Gastrocnemius medialis (tissue), 4 donors: ENCODE measurements around the gene FAM89A. TPM values are rescaled to one million over a fixed set of nuclear protein-coding genes. Genes with fewer than 3 reads are reported as not detected.

ENCODE experiments used
- ATAC-seq, 2 donors: fragments of 150-250 bp; one replicate each; pipeline ENCODE4 v1.9.1; 2016
- DNase-seq, 2 donors: peaks; one replicate each; pipeline ENCODE4 v3.0.0-alpha.2; 2019
- H3K27ac ChIP-seq, 4 donors: fragments of 200-600 bp; sonication (generic); 1 replicate in 1 of 4; 2 replicates in 3 of 4; pipeline ENCODE4 v1.5.1; 2016 to 2018; ENCODE audit warnings: mild to moderate bottlenecking in 2 of 4, moderate library complexity in 1 of 4
- H3K27me3 ChIP-seq, 3 donors: fragments of 200-600 bp; sonication (generic) in 2 of 3; 1 replicate in 1 of 3; 2 replicates in 2 of 3; pipeline versions ENCODE4 v1.5.1 to v1.6.0; 2016 to 2019; ENCODE audit warnings: mild to moderate bottlenecking in 1 of 3, moderate library complexity in 1 of 3
- H3K36me3 ChIP-seq, 2 donors: fragments of 200-600 bp; sonication (generic) in 1 of 2; one replicate each; pipeline ENCODE4 v1.5.1; 2017 to 2018
- H3K4me1 ChIP-seq, 2 donors: fragments of 200-600 bp; sonication (generic) in 1 of 2; one replicate each; pipeline ENCODE4 v1.5.1; 2016 to 2017; ENCODE audit warnings: mild to moderate bottlenecking in 2 of 2
- H3K4me3 ChIP-seq, 4 donors: fragments of 200-600 bp; sonication (generic) in 3 of 4; 1 replicate in 1 of 4; 2 replicates in 3 of 4; pipeline ENCODE4 v1.5.1; 2016 to 2019; ENCODE audit warnings: mild to moderate bottlenecking in 2 of 4
- H3K9me3 ChIP-seq, 3 donors: fragments of 200-600 bp; sonication (generic) in 2 of 3; 1 replicate in 1 of 3; 2 replicates in 2 of 3; pipeline ENCODE4 v1.5.1; 2016 to 2019
- CTCF ChIP-seq, 5 experiments: fragments of 450-650 bp in 3 of 5; fragments of 200-600 bp in 2 of 5; sonication (generic) in 2 of 5; IDR thresholded peaks in 4 of 5; conservative IDR thresholded peaks in 1 of 5; 1 replicate in 4 of 5; 2 replicates in 1 of 5; pipeline ENCODE4 v1.5.1; 2016 to 2019; ENCODE audit warnings: antibody characterized with exemption in 5 of 5, mild to moderate bottlenecking in 3 of 5, moderate library complexity in 3 of 5
- POLR2A ChIP-seq, 2 donors: fragments of 450-650 bp; IDR thresholded peaks; one replicate each; pipeline ENCODE4 v1.6.1; 2017; ENCODE audit warnings: antibody characterized with exemption in 2 of 2, mild to moderate bottlenecking in 2 of 2, moderate library complexity in 2 of 2
- in situ Hi-C, 4 donors: fragments of 200-750 bp; cut with MboI; loops; one replicate each; pipeline versions ENCODE4 v1.15.0 to v1.8.0; 2017; ENCODE audit warnings: low sequenced_read_pairs in 4 of 4
- intact Hi-C: fragments of 100-400 bp; cut with DNase I; formaldehyde crosslinking; loops from one replicate; pipeline ENCODE4 v1.15.1; 2023; ENCODE audit warnings: low total_unique reads
- total RNA-seq, 4 donors: library from RNA; depleted of rRNA; stranded (reverse); fragments of >200 nt; gene quantifications; one replicate each; pipeline versions ENCODE4 v1.1.0 to v1.2.3, GENCODE V29; 2016

The FAM89A gene
- total RNA-seq, 4 donors from 2014 or later = 2.1 to 8.6 (median 5.3) TPM

DNA sequence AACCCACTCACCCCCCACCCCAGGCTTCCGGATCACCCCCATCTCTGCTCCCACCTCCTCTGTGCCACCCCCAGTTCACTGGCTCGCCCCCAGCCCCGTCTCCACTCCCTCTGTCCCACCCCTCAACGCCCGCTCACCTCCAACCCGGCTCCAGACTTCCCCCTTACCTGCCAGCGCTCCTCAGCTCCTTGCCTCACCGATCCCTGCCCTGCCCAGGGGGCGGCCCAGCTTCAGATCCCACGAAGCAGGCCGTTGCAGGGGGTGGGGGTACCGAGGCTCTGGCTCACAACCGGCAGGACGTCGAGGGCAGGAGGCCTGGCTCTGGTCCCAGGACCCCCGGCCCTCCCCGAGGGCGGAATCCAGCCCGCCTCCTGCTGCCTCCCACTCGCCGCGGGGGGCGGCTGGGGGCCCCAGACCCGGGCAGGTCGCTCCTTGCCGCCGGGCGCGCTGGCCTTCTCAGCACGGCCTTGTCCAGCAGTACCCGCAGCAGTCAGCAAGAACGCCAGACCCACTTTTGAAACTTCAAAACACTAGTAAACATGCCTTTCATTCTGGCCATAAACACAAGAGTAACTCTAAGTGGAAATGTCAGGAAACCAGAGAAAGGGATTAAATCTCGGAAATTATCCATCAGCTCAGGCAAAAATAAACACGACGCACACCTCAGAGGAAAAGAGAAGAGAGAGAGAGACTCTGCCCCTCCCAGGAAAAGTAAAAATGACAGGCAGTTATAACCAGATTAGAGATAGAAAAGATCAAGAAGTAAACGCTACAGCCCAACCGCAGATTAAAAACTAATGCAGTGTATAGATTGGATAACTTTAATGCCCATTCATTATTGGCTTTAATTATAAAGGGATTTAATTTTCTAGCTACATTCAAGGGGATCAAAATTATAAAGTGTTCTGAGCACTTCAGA, 1.0 kb upstream of the FAM89A start:
- Histone ChIP-seq H3K36me3 (no peaks in the 10 kb centered on the region), H3K9me3 (no peaks in the 10 kb centered on the region), H3K27me3 (peaks cover 12 to 46% (median 19%) of the 10 kb centered on the region in 3 donors), H3K27ac (peak overlapping the region in 3 of 4 donors; percentile 22 to 55 (median 54)), H3K4me1 (peaks cover 8% of the 10 kb centered on the region in 2 donors), H3K4me3 (peak overlapping the region; percentile 52 to 74 (median 60))
- DNase-seq (no peak), ATAC-seq (no peak)
- no peak for TF ChIP-seq POLR2A (IDR thresholded peaks at IDR 0.05)
- no peak for TF ChIP-seq CTCF (IDR thresholded peaks at IDR 0.05 in 4 of 5, conservative IDR thresholded peaks at IDR 0.05 in 1 of 5)
- intact Hi-C loops (no loop called here), in situ Hi-C loops (no loop called here)

DNA sequence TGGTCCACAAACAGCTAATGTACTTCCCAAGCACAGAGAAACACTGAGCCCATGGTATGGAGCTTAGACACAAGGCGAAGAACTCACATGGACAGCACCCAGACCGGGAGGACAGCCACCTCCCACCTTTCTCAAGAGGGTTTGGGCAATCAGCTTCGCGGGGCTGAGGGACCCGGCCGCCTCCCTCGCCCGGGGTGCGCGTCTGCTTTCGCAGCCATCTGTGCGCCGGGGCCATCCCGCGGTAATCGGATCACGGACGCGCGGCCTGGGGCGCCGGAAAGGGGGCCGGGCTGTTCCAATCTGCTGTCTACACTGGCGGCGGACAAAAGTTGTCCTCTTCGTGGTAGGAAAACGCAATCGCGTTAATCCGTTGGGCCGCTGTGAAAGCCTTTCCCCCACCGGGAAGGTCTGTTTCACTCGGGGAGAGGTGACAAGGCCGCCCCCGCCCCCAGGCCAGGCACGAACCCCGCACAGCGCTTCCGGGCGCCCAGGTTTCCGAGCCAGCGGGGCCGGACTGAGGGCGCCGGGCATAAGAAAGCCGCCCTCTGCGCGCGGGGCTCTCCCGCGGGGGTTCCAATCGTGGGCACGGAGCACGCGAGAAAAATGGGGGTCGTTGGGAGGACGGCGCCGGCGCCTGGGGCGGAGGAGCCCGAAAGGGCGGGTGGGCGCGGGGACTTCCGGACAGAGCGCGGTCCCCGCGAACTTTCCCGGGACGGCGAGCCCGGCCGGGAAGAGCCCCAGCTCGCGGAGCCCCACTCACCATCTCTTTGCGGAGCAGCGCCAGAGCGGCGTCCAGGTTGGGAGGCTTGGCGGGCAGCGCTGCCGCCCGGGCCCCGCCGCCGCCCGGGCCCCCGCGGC, 664 bp downstream of the FAM89A start:
- H3K27ac ChIP-seq = peak overlapping the region in 3 of 4 donors; percentile 13 to 69 (median 59)
- no peak for TF ChIP-seq POLR2A (IDR thresholded peaks at IDR 0.05)
- no peak for TF ChIP-seq CTCF (IDR thresholded peaks at IDR 0.05 in 4 of 5, conservative IDR thresholded peaks at IDR 0.05 in 1 of 5)
- intact Hi-C loops = no loop called here
- no peaks in the 10 kb centered on the region for H3K9me3 ChIP-seq
- in situ Hi-C loops = no loop called here
- H3K4me1 ChIP-seq = peaks cover 8% of the 10 kb centered on the region in 2 donors
- no peaks in the 10 kb centered on the region for H3K36me3 ChIP-seq
- H3K4me3 ChIP-seq = peak overlapping the region; percentile 53 to 83 (median 70)
- peaks cover 12 to 42% (median 19%) of the 10 kb centered on the region in 3 donors for H3K27me3 ChIP-seq
- DNase-seq (no peak), ATAC-seq (peak; percentile 57 to 62)

- in situ Hi-C loops = no loop called here
These were observed 2.2 kb downstream of the FAM89A start for GRCh38 chr1:231037585-231038517.

More at GRCh38 chr1:231037585-231038517, 2.2 kb downstream of the FAM89A start:
- intact Hi-C loops = no loop called here
- ATAC-seq = no peak
- Histone ChIP-seq H3K4me3 (no peak overlapping the region), H3K4me1 (peaks cover 8% of the 10 kb centered on the region in 2 donors), H3K27me3 (peaks cover 12 to 36% (median 19%) of the 10 kb centered on the region in 3 donors), H3K27ac (no peak overlapping the region), H3K36me3 (no peaks in the 10 kb centered on the region), H3K9me3 (no peaks in the 10 kb centered on the region)
- DNase-seq = no peak
- TF ChIP-seq POLR2A (IDR thresholded peaks at IDR 0.05) = no peak
- TF ChIP-seq CTCF (IDR thresholded peaks at IDR 0.05 in 4 of 5, conservative IDR thresholded peaks at IDR 0.05 in 1 of 5) = no peak
